Measurements from ENCODE around the gene WAPL. TPM values are rescaled to one million over a fixed set of nuclear protein-coding genes. Genes with fewer than 3 reads are reported as not detected.

The WAPL gene
- polyA plus RNA-seq, 1 experiment = 24.5 TPM

DNA sequence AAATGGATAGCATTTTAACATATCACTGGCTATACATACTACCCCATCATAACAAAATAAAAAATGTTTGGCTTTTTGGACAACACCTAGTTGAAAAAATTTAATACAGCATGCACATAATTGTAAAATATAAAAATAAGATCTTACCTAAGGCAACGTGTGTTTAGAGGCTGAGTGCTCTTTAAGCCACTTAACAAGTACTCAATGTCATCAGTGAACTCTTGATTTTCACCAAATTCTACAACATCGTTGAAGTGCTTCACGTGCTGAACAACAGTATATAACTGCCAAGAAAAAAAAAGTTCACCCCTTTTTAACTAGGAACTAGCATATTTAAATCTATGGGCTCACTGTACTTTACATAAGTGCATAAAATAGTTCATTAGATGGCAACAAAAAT, 49.5 kb downstream of the WAPL start:
- Histone ChIP-seq H3K27me3 (ENCODE audit: control insufficient read depth, insufficient read depth, low read length) (no peaks in the 10 kb centered on the region), H3K4me3 (ENCODE audit: low read depth, low read length) (no peak overlapping the region), H3K9me3 (ENCODE audit: control insufficient read depth, insufficient read depth, low read length) (no peaks in the 10 kb centered on the region), H3K27ac (ENCODE audit: low read depth, low read length) (no peak overlapping the region)
- no peak for DNase-seq (ENCODE audit: low read depth, low spot score)
- CTCF ChIA-PET = no interaction called here
- POLR2A ChIA-PET = no interaction called here
- TF ChIP-seq CTCF (IDR thresholded peaks at IDR 0.05; ENCODE audit: low read depth, low read length) = no peak

GRCh38 chr10:86461963-86462804, 59.4 kb downstream of the WAPL start:
- CTCF ChIA-PET = no interaction called here
- H3K27ac ChIP-seq (ENCODE audit: low read depth, low read length) = no peak overlapping the region
- DNase-seq (ENCODE audit: low read depth, low spot score) = no peak
- H3K27me3 ChIP-seq (ENCODE audit: control insufficient read depth, insufficient read depth, low read length) = no peaks in the 10 kb centered on the region
- no peak for TF ChIP-seq CTCF (IDR thresholded peaks at IDR 0.05; ENCODE audit: low read depth, low read length)
- H3K9me3 ChIP-seq (ENCODE audit: control insufficient read depth, insufficient read depth, low read length) = no peaks in the 10 kb centered on the region
- POLR2A ChIA-PET = no interaction called here
- H3K4me3 ChIP-seq (ENCODE audit: low read depth, low read length) = no peak overlapping the region

DNA sequence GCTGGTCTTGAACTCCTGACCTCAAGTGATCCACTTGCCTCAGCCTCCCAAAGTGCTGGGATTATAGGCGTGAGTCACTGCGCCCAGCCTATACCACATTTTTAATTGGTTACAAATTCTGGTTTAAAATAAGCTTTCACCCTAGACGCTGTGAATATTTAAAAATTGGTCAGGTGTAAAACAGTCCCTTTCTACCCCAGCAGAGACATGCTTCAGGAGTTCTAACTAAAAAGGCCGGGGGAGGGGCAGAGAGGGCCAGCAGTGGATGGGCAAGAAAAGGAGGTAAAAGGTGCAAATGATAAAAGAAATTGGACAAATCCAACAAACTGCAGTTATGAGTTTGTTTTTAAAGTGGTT, 70.0 kb downstream of the WAPL start:
- ChIA-PET POLR2A (no interaction called here), CTCF (interaction anchor here (0.7 kb wide), 1 partner anchor 15 kb away, joined by 3 read pairs; no protein-coding TSS in a partner anchor)
- Histone ChIP-seq H3K27ac (ENCODE audit: low read depth, low read length) (no peak overlapping the region), H3K27me3 (ENCODE audit: control insufficient read depth, insufficient read depth, low read length) (no peaks in the 10 kb centered on the region), H3K4me3 (ENCODE audit: low read depth, low read length) (no peak overlapping the region), H3K9me3 (ENCODE audit: control insufficient read depth, insufficient read depth, low read length) (no peaks in the 10 kb centered on the region)
- no peak for TF ChIP-seq CTCF (IDR thresholded peaks at IDR 0.05; ENCODE audit: low read depth, low read length)
- DNase-seq (ENCODE audit: low read depth, low spot score) = no peak

- DNase-seq (ENCODE audit: low read depth, low spot score) = no peak
- no peaks in the 10 kb centered on the region for H3K27me3 ChIP-seq (ENCODE audit: control insufficient read depth, insufficient read depth, low read length)
- POLR2A ChIA-PET = no interaction called here
- no peak overlapping the region for H3K4me3 ChIP-seq (ENCODE audit: low read depth, low read length)
- no peak for TF ChIP-seq CTCF (IDR thresholded peaks at IDR 0.05; ENCODE audit: low read depth, low read length)
- no peak overlapping the region for H3K27ac ChIP-seq (ENCODE audit: low read depth, low read length)
- CTCF ChIA-PET = interaction anchor here (0.7 kb wide), 1 partner anchor 15 kb away, joined by 3 read pairs; no protein-coding TSS in a partner anchor
- no peaks in the 10 kb centered on the region for H3K9me3 ChIP-seq (ENCODE audit: control insufficient read depth, insufficient read depth, low read length)
These were observed 70.6 kb downstream of the WAPL start for GRCh38 chr10:86450806-86451603.

Measured in AG04450 (cell line).